Lower leg skin (tissue), 4 donors: ENCODE data around the gene ACSL6. TPM values are rescaled to one million over a fixed set of nuclear protein-coding genes. Genes with fewer than 3 reads are reported as not detected.

Experiments used
- DNase-seq, 2 donors: peaks; one replicate each; pipeline ENCODE4 v3.0.0-alpha.2; 2019; ENCODE audit warnings: low spot score in 2 of 2
- H3K4me3 ChIP-seq: fragments of 200-600 bp; sonication (generic); 2 replicates; pipeline ENCODE4 v1.5.1; 2017; ENCODE audit warnings: mild to moderate bottlenecking, low read depth; ENCODE audit not compliant: poor library complexity, severe bottlenecking
- POLR2A ChIP-seq, 2 donors: fragments of 450-650 bp; IDR thresholded peaks; one replicate each; pipeline ENCODE4 v1.6.1; 2016 to 2017; ENCODE audit warnings: antibody characterized with exemption in 2 of 2, mild to moderate bottlenecking in 1 of 2, moderate library complexity in 1 of 2
- WGBS, 2 donors: methylation state at CpG; one replicate each; pipeline ENCODE4 v1.1.5; 2018; 5-methylcytosine and 5-hydroxymethylcytosine counted together
- intact Hi-C: fragments of 100-400 bp; cut with DNase I; formaldehyde crosslinking; loops from one replicate; pipeline ENCODE4 v1.15.0; 2023; ENCODE audit warnings: low total_unique reads
- total RNA-seq, 4 donors: library from RNA; depleted of rRNA; stranded (reverse); fragments of >200 nt; gene quantifications; one replicate each; pipeline ENCODE4 v1.1.0, GENCODE V29; 2016
- TF ChIP-seq, protein P1 (sequence below), 3 donors: fragments of 450-650 bp; IDR thresholded peaks; one replicate each; pipeline ENCODE4 v1.5.1; 2016; ENCODE audit warnings: antibody characterized with exemption in 3 of 3, mild to moderate bottlenecking in 3 of 3, moderate library complexity in 2 of 3

The ACSL6 gene
- total RNA-seq, 4 donors from 2014 or later: 0.27 to 0.59 (median 0.32) TPM; not detected in 1

- 77 to 82% methylated on average over 2 of the region's 2 CpGs for WGBS, 2 donors
- no peak overlapping the region for H3K4me3 ChIP-seq
- intact Hi-C loops: no loop called here
- DNase-seq: no peak
- no peak for TF ChIP-seq POLR2A (IDR thresholded peaks at IDR 0.05)
- TF ChIP-seq, protein P1, sequence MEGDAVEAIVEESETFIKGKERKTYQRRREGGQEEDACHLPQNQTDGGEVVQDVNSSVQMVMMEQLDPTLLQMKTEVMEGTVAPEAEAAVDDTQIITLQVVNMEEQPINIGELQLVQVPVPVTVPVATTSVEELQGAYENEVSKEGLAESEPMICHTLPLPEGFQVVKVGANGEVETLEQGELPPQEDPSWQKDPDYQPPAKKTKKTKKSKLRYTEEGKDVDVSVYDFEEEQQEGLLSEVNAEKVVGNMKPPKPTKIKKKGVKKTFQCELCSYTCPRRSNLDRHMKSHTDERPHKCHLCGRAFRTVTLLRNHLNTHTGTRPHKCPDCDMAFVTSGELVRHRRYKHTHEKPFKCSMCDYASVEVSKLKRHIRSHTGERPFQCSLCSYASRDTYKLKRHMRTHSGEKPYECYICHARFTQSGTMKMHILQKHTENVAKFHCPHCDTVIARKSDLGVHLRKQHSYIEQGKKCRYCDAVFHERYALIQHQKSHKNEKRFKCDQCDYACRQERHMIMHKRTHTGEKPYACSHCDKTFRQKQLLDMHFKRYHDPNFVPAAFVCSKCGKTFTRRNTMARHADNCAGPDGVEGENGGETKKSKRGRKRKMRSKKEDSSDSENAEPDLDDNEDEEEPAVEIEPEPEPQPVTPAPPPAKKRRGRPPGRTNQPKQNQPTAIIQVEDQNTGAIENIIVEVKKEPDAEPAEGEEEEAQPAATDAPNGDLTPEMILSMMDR (IDR thresholded peaks at IDR 0.05): no peak
Observed at GRCh38 chr5:131943916-131944315, 67.5 kb downstream of the ACSL6 start.

GRCh38 chr5:131942016-131942415 is 69.4 kb downstream of the ACSL6 start:
- H3K4me3 ChIP-seq: no peak overlapping the region

DNA sequence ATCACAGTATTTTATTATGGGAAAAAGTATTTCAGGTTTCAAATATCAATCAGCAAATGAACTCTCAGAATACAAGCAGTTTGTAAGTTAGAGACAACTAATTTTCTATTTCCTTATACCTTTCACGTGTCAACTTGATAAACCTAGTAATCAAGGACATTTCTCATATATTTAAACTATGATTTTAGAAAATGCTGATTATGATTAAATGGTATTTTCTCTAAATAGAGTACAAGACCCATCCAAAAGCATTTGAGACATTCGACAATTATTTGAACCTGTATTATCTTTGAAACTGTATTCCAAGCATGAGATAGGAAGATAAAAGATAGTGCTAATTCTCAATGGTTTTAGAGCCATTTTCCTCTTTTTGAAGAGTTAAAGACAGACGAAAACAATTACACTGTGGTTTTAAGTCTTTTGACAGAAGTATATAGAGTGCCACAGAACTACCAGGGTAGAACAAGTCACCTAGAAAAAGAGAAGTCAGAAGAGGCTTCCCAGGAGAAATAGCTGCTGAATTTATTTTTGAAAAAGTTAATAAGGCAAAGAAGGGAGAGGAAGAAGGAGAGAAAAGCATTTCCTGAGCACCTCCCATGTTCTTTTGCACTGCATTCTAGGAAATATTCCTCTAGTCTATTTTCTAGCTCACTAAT is 71.6 kb downstream of the ACSL6 start:
- no peak for DNase-seq
- WGBS, 2 donors: 55 to 73% methylated on average over 3 of the region's 3 CpGs
- TF ChIP-seq, protein P1 (IDR thresholded peaks at IDR 0.05): no peak
- no peak for TF ChIP-seq POLR2A (IDR thresholded peaks at IDR 0.05)
- H3K4me3 ChIP-seq: no peak overlapping the region
- intact Hi-C loops: no loop called here

More at GRCh38 chr5:131942016-131942415, 69.4 kb downstream of the ACSL6 start:
- intact Hi-C loops: no loop called here
- no peak for TF ChIP-seq POLR2A (IDR thresholded peaks at IDR 0.05)
- TF ChIP-seq, protein P1 (IDR thresholded peaks at IDR 0.05): no peak
- DNase-seq: no peak

DNA sequence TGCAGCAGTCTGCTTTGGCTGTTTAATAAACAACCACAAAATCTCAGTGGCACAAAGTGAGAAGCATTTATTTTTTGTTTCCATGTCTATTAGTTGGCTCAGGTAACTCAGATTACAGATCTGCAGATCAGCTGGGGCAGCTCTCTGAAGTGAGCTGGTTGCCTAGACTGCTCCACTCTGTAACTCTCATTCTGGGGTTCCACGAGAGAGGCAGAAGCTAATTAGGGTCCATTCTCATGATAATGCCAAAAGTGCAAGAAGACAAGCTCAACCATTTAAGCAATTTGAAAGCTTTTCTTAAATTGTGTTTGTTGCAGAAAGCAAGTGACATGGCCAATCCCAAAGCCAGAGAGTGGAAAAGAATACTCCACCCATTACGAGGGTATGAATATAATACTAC is 79.2 kb downstream of the ACSL6 start:
- TF ChIP-seq, protein P1 (IDR thresholded peaks at IDR 0.05): no peak
- TF ChIP-seq POLR2A (IDR thresholded peaks at IDR 0.05): no peak
- intact Hi-C loops: no loop called here
- WGBS, 2 donors: 64 to 66% methylated on average over 2 of the region's 2 CpGs
- no peak for DNase-seq
- H3K4me3 ChIP-seq: no peak overlapping the region

DNA sequence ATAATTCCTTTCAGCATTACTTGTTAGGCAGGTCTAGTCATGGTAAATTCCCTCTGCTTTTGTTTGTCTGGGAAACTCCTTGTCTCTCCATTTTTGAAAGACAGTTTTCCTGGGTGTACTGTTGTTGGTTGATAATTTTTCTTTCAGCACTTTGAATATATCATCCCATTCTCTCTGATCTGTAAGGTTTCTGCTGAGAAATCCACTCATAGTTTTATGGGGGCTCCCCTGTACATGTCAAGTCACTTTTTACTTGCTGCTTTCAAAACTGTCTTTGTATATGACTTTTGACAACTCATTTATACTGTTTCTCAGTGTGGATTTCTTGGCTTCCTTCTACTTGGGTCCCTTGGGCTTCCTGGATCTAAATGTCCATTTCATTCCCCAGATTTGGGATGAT is 82.5 kb downstream of the ACSL6 start:
- intact Hi-C loops: no loop called here
- TF ChIP-seq, protein P1 (IDR thresholded peaks at IDR 0.05): no peak
- no peak for TF ChIP-seq POLR2A (IDR thresholded peaks at IDR 0.05)
- no peak for DNase-seq
- H3K4me3 ChIP-seq: no peak overlapping the region

GRCh38 chr5:131926168-131926567 is 85.3 kb downstream of the ACSL6 start:
- TF ChIP-seq POLR2A (IDR thresholded peaks at IDR 0.05): no peak
- TF ChIP-seq, protein P1 (IDR thresholded peaks at IDR 0.05): no peak
- WGBS, 2 donors: 61 to 91% methylated on average over 3 of the region's 3 CpGs
- no peak overlapping the region for H3K4me3 ChIP-seq
- DNase-seq: no peak
- intact Hi-C loops: no loop called here
